Measurements from ENCODE around the gene ZNF195. TPM values are rescaled to one million over a fixed set of nuclear protein-coding genes. Genes with fewer than 3 reads are reported as not detected.

Gene ZNF195
- total RNA-seq, 3 donors from 2014 or later, result 24.8 to 48.0 (median 36.2) TPM

DNA sequence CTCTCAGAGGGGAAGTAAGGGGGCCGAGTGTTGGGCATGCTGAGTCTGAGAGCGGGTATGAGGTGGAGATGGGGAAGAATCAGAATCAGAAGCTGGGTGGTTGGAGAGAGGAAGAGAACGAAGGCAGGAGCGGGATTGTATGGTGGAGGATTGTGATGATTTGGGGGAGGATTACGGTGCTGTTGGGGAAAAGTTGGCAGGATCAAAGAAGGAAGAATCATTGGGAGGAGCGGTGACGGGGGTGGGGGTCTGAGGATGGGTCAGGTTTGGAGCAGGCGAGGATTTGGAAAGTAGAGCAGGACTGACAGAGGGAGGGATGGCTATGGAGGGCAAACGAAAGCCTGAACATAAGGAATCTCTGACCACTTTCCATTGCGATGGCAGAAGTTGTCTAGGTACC, 22.1 kb downstream of the ZNF195 start:
- no peak for ATAC-seq
- intact Hi-C loops (cut with DNase I, micrococcal nuclease), result no loop called here
- peaks cover 27% of the 10 kb centered on the region for H3K36me3 ChIP-seq (ENCODE audit: low read depth)
- H3K4me1 ChIP-seq (ENCODE audit: low read depth), result no peaks in the 10 kb centered on the region
- TF ChIP-seq, protein P1, sequence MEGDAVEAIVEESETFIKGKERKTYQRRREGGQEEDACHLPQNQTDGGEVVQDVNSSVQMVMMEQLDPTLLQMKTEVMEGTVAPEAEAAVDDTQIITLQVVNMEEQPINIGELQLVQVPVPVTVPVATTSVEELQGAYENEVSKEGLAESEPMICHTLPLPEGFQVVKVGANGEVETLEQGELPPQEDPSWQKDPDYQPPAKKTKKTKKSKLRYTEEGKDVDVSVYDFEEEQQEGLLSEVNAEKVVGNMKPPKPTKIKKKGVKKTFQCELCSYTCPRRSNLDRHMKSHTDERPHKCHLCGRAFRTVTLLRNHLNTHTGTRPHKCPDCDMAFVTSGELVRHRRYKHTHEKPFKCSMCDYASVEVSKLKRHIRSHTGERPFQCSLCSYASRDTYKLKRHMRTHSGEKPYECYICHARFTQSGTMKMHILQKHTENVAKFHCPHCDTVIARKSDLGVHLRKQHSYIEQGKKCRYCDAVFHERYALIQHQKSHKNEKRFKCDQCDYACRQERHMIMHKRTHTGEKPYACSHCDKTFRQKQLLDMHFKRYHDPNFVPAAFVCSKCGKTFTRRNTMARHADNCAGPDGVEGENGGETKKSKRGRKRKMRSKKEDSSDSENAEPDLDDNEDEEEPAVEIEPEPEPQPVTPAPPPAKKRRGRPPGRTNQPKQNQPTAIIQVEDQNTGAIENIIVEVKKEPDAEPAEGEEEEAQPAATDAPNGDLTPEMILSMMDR (IDR thresholded peaks at IDR 0.05), result no peak
- peaks cover 66% of the 10 kb centered on the region for H3K9me3 ChIP-seq
- no peak overlapping the region for H3K4me3 ChIP-seq
- DNase-seq, result no peak

DNA sequence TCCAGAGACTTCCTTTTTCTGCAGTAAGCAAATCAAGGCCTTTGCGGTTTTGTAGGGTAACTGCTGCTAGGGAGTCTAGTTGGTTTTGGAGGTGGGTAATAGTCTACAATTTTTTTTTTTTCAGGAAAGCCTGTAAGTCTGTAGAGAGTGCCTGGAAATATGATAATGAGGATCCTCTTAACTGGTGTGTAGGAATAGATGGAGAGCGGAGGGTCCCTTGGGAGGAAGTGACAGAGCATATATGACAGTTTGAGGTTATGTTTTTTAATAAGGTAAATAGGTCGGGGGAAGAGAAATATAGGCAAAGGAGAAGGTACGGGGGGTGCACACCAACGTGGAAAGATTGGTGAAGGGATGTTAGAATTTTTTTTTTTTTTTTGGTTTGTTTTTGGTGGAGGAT, 25.9 kb downstream of the ZNF195 start:
- Histone ChIP-seq H3K9me3 (peaks cover 28% of the 10 kb centered on the region), H3K4me1 (ENCODE audit: low read depth) (no peaks in the 10 kb centered on the region), H3K36me3 (ENCODE audit: low read depth) (no peaks in the 10 kb centered on the region), H3K4me3 (no peak overlapping the region)
- ATAC-seq (no peak), DNase-seq (no peak)
- TF ChIP-seq, protein P1 (IDR thresholded peaks at IDR 0.05), result no peak
- intact Hi-C loops (cut with DNase I, micrococcal nuclease), result no loop called here

DNA sequence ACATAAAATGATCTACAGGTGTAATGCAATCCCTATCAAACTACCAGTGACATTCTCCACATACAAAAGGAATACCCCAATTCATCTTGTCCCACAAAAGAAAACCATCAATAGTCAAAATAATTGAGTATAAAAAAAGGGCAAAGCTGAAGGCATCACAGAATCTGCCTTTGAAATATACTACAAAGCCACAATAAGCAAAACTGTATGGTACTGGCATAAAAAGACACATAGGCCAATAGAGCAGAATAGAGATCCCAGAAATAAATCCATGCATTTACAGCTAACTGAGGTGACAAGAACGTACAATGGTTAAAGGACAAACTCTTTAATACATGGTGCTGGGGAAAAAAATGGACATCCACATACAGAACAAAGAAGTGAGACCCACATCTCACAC, 31.8 kb downstream of the ZNF195 start:
- H3K4me1 ChIP-seq (ENCODE audit: low read depth), result no peaks in the 10 kb centered on the region
- no peak overlapping the region for H3K4me3 ChIP-seq
- TF ChIP-seq, protein P1 (IDR thresholded peaks at IDR 0.05), result no peak
- intact Hi-C loops (cut with DNase I, micrococcal nuclease), result no loop called here
- H3K36me3 ChIP-seq (ENCODE audit: low read depth), result no peaks in the 10 kb centered on the region
- DNase-seq (no peak), ATAC-seq (no peak)
- H3K9me3 ChIP-seq, result no peaks in the 10 kb centered on the region

DNA sequence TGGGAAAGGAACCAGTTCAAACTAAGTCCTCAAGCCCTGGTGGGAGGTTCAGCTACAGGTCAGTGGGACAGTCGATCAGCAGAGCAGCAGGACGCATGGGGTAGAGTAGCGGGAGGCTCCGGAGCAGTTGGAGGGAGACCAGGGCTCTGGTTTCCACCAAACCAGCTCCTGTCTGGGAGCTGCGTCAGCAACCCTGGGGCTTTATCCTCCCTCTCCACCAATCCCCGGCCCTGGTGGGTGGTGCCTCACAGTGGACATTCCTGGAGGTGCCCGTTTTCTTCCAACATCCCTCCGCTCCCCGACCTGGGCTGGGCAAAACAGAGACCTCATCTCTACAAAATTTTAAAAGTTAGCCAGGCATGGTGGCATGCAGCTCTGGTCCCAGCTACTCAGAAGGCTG, 32.4 kb downstream of the ZNF195 start:
- no peaks in the 10 kb centered on the region for H3K36me3 ChIP-seq (ENCODE audit: low read depth)
- intact Hi-C loops (cut with DNase I, micrococcal nuclease), result no loop called here
- ATAC-seq (no peak), DNase-seq (no peak)
- no peaks in the 10 kb centered on the region for H3K4me1 ChIP-seq (ENCODE audit: low read depth)
- no peak overlapping the region for H3K4me3 ChIP-seq
- H3K9me3 ChIP-seq, result no peaks in the 10 kb centered on the region
- TF ChIP-seq, protein P1 (IDR thresholded peaks at IDR 0.05), result no peak

DNA sequence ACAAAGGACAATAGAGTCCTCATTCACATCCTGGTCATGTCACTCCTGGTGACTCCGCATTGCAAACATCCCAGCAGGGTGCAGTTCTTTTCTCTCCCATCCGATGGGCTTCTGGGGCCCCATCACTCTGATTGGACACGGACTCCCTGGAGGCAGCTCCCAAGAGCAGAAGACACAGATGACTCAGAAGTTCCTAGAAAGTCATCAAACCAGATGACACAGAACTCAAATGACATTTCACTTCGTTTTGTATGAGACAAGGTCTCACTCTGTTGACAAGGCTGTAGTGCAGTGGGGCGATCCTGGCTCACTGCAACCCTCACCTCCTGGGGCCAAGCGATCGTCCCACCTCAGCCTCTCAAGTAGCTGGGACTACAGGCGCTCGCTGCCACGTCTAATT, 33.2 kb downstream of the ZNF195 start:
- no peaks in the 10 kb centered on the region for H3K9me3 ChIP-seq
- no peaks in the 10 kb centered on the region for H3K36me3 ChIP-seq (ENCODE audit: low read depth)
- no peaks in the 10 kb centered on the region for H3K4me1 ChIP-seq (ENCODE audit: low read depth)
- no peak overlapping the region for H3K4me3 ChIP-seq
- DNase-seq (no peak), ATAC-seq (no peak)
- intact Hi-C loops (cut with DNase I, micrococcal nuclease), result no loop called here
- TF ChIP-seq, protein P1 (IDR thresholded peaks at IDR 0.05), result no peak
